Heart right ventricle (tissue), 16 donors: ENCODE results near the gene CCDC160. TPM values are rescaled to one million over a fixed set of nuclear protein-coding genes. Genes with fewer than 3 reads are reported as not detected.
"Not testable (repeated sequence)": the region's sequence is repeated elsewhere in the genome, so short reads cannot be mapped to it uniquely, and the experiment has no call there.

Experiments used
- ATAC-seq, 8 donors: fragments of 200-7000 bp; cut with Tn5 transposase; one replicate each; pipeline ENCODE4 v1.9.1; 2020; ENCODE audit warnings: mild to moderate bottlenecking in 8 of 8, moderate library complexity in 8 of 8, moderate number of reproducible peaks in 1 of 8
- DNase-seq, 2 donors: peaks; one replicate each; pipeline ENCODE4 v3.0.0-alpha.2; 2020
- H3K27ac ChIP-seq, 10 donors: fragments of 200-600 bp; sonication (generic) in 2 of 10; one replicate each; pipeline versions ENCODE4 v1.5.0 to v1.8.0; 2020 to 2022; ENCODE audit warnings: mild to moderate bottlenecking in 3 of 10
- H3K27me3 ChIP-seq, 7 donors: fragments of 200-600 bp; one replicate each; pipeline ENCODE4 v1.8.0; 2021 to 2022; ENCODE audit warnings: mild to moderate bottlenecking in 2 of 7
- H3K36me3 ChIP-seq, 9 donors: fragments of 200-600 bp; sonication (generic) in 1 of 9; one replicate each; pipeline versions ENCODE4 v1.5.0 to v1.8.0; 2020 to 2022; ENCODE audit warnings: mild to moderate bottlenecking in 2 of 9
- H3K4me1 ChIP-seq, 9 donors: fragments of 200-600 bp; sonication (generic) in 1 of 9; one replicate each; pipeline versions ENCODE4 v1.5.0 to v1.8.0; 2020 to 2022; ENCODE audit warnings: mild to moderate bottlenecking in 4 of 9
- H3K4me3 ChIP-seq, 10 donors: fragments of 200-600 bp; sonication (generic) in 2 of 10; one replicate each; pipeline versions ENCODE4 v1.5.0 to v1.8.0; 2020 to 2022; ENCODE audit warnings: mild to moderate bottlenecking in 7 of 10, moderate library complexity in 2 of 10
- H3K9me3 ChIP-seq, 11 donors: fragments of 200-600 bp in 10 of 11; sonication (generic) in 2 of 11; one replicate each; pipeline versions ENCODE4 v1.5.0 to v1.8.0; 2013 to 2022; ENCODE audit warnings: mild to moderate bottlenecking in 2 of 11, control low read depth in 1 of 11, moderate library complexity in 1 of 11
- whole genome bisulfite sequencing, 2 donors: extraction: QIAGEN DNeasy Blood & Tissue Kit; methylation state at CpG; one replicate each; pipeline ENCODE4 v1.1.7; 2013; ENCODE audit warnings: inconsistent platforms in 1 of 2; 5-methylcytosine and 5-hydroxymethylcytosine counted together
- intact Hi-C, 10 donors: fragments of 100-400 bp; cut with DNase I; formaldehyde crosslinking; loops; one replicate each; pipeline versions ENCODE4 v1.11.1 to v1.14.2; 2022
- polyA plus RNA-seq, 2 donors: library from polyadenylated mRNA; stranded (reverse); fragments of 200-250 nt; gene quantifications; one replicate each; pipeline ENCODE4 v1.2.3, GENCODE V29; 2013
- total RNA-seq, 10 donors: library from RNA; stranded (reverse); fragmentation: NEBNext Ultra II Directional in 3 of 10; extraction: Animal tissue kit (Norgen Biotek cat#: 25700) in 3 of 10; gene quantifications; one replicate each; pipeline versions ENCODE4 v1.2.1 to v1.2.4, GENCODE V29; 2021 to 2023
- TF ChIP-seq, protein P1 (sequence below), 9 donors: fragments of 200-600 bp; sonication (generic) in 2 of 9; IDR thresholded peaks; one replicate each; pipeline versions ENCODE4 v1.5.0 to v1.8.0; 2021 to 2022; ENCODE audit warnings: antibody characterized with exemption in 9 of 9, mild to moderate bottlenecking in 5 of 9, moderate library complexity in 1 of 9
- donor health status: Arrhythmogenic right ventricular cardiomyopathy.
- donor health status: ischemic (EF 13 %, LVEDD 7.1; RV severe dilation, severe dysfunction).
- donor health status: healthy with polysubstance abuse.
- donor health status: DM: no; HTN: yes; CAD: no.
- donor health status: DM: no; HTN: no; CAD: no.
- donor health status: ischemic (EF 25% LVEDD 6.9; RV normal size, moderate dysfunction).
- donor health status: ischemic (EF 25% LVEDD 5.7; RV mildly dilated, moderate dysfunction).
- donor health status: healthy.
- donor health status: DM: yes; HTN: yes; CAD: no.
- donor health status: Ischemic cardiomyopathy.
- donor health status: ischemic (EF 35%, LVEDD 5.7; RV mildly dilated, moderate dysfunction).
- donor health status: nonischemic (EF 11% LVEDD 7.7; RV severe dilation, severe dysfunction).
- donor health status: DM: yes; HTN: yes; CAD: no.
- donor health status: PGD.
- donor health status: ischemic (EF 29% LVEDD 5.4; RV normal size, mild dysfunction).
- donor health status: nonischemic (EF 23%, LVEDD 6.1; RV moderate dilation, normal function).

The CCDC160 gene
- total and polyA plus RNA-seq, 12 donors: not detected

DNA sequence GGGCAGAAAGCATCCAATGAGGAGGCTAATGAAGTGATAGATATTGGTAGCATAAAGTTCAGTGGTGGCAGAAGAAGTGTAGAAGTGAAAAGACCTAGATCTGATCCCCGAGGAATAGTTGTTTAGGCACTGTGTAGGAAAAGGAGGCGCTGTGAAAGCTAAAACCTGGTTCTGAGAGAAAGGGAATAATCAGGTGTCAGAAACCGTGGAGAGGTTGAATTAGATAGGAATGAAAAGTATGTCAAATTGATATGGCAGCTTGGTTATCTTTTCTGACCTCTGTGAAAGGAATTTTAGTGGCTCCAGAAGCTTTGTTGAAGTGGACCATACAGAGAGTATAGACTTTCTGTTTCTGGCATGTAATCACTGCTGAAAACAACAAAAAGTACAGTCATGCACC, 30.8 kb upstream of the CCDC160 start:
- DNase-seq (no peak), ATAC-seq (no peak)
- WGBS, 2 donors: 28 to 49% methylated on average over 3 of the region's 3 CpGs
- H3K36me3 ChIP-seq: no peaks in the 10 kb centered on the region
- no peak overlapping the region for H3K27ac ChIP-seq
- no peaks in the 10 kb centered on the region for H3K4me1 ChIP-seq
- H3K9me3 ChIP-seq: peaks cover 0 to 7% (median 0%) of the 10 kb centered on the region in 11 donors
- intact Hi-C loops: no loop called here
- no peak overlapping the region for H3K4me3 ChIP-seq
- H3K27me3 ChIP-seq: peaks cover 0 to 8% (median 0%) of the 10 kb centered on the region in 7 donors
- TF ChIP-seq, protein P1, sequence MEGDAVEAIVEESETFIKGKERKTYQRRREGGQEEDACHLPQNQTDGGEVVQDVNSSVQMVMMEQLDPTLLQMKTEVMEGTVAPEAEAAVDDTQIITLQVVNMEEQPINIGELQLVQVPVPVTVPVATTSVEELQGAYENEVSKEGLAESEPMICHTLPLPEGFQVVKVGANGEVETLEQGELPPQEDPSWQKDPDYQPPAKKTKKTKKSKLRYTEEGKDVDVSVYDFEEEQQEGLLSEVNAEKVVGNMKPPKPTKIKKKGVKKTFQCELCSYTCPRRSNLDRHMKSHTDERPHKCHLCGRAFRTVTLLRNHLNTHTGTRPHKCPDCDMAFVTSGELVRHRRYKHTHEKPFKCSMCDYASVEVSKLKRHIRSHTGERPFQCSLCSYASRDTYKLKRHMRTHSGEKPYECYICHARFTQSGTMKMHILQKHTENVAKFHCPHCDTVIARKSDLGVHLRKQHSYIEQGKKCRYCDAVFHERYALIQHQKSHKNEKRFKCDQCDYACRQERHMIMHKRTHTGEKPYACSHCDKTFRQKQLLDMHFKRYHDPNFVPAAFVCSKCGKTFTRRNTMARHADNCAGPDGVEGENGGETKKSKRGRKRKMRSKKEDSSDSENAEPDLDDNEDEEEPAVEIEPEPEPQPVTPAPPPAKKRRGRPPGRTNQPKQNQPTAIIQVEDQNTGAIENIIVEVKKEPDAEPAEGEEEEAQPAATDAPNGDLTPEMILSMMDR (IDR thresholded peaks at IDR 0.05): no peak

DNA sequence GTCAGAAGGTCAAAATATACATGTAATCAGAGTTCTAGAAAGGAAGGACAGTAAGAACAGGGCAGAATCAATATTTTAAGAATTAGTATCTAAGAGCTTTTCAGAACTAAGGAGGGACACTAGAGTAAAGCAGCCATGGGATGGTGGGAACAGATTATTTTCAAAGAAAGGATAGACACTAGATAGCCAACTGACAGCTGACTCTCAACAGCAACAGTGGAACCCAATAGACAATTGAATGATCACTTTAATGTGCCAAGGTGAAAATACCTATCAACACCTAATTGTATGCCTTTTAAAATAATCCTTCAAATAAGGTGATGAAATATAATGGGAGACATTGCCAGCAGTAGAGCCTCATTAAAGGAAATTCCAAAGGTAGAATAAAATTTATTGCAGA, 26.5 kb upstream of the CCDC160 start:
- Histone ChIP-seq H3K4me1 (no peaks in the 10 kb centered on the region), H3K4me3 (no peak overlapping the region), H3K27ac (no peak overlapping the region), H3K36me3 (no peaks in the 10 kb centered on the region), H3K27me3 (peaks cover 0 to 7% (median 0%) of the 10 kb centered on the region in 7 donors), H3K9me3 (peaks cover 0 to 7% (median 0%) of the 10 kb centered on the region in 11 donors)
- TF ChIP-seq, protein P1 (IDR thresholded peaks at IDR 0.05): no peak
- no peak for ATAC-seq
- no peak for DNase-seq
- intact Hi-C loops: no loop called here

DNA sequence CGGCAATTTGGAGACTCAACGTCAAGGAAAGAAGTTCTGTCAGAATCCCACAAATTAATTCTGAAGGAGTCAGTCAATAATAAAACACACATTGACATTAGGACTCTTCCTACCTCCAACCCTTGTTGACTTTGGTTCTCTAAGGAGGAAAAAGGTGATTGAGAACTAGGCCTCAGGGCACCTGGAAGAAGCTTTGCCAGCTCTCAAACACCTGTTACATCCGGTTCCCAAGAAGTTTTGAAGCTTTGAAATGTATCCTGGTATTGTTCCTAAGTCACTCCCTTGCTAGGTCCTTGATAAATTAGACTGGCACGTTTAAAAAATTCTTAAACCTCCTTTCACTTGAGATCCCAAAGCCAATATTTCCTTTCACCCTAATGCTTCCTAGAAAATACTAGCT, 1.7 kb upstream of the CCDC160 start:
- intact Hi-C loops: no loop called here
- Histone ChIP-seq H3K4me1 (no peaks in the 10 kb centered on the region), H3K4me3 (no peak overlapping the region), H3K27me3 (peaks cover 0 to 48% (median 0%) of the 10 kb centered on the region in 7 donors), H3K27ac (no peak overlapping the region), H3K36me3 (no peaks in the 10 kb centered on the region), H3K9me3 (no peaks in the 10 kb centered on the region)
- WGBS, 2 donors: 81 to 83% methylated on average over 4 of the region's 4 CpGs
- DNase-seq (no peak), ATAC-seq (no peak)
- TF ChIP-seq, protein P1 (IDR thresholded peaks at IDR 0.05): no peak

DNA sequence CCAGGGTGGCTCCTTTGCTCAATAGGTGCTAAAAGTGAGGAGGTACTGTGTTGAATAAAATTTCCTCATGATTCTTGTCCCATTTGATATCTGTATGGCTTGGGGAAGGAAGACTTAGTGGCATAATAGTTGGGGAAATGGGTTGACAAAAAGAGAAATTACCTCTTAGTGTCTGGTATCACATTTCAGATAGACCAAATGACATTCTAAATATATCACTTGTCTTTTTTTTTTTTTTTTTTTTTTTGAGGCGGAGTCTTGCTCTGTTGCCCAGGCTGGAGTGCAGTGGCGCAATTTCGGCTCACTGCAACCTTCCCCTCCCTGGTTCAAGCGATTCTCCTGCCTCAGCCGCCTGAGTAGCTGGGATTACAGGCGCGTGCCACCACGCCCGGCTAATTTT, 1.2 kb downstream of the CCDC160 start:
- H3K27me3 ChIP-seq: peaks cover 0 to 76% (median 0%) of the 10 kb centered on the region in 7 donors
- DNase-seq, H3K36me3 ChIP-seq, ATAC-seq, H3K4me3 ChIP-seq, intact Hi-C loops, H3K9me3 ChIP-seq, H3K27ac ChIP-seq, H3K4me1 ChIP-seq: not testable (repeated sequence)
- WGBS, 2 donors: 92 to 94% methylated on average over 8 to 9 of the region's 9 CpGs

DNA sequence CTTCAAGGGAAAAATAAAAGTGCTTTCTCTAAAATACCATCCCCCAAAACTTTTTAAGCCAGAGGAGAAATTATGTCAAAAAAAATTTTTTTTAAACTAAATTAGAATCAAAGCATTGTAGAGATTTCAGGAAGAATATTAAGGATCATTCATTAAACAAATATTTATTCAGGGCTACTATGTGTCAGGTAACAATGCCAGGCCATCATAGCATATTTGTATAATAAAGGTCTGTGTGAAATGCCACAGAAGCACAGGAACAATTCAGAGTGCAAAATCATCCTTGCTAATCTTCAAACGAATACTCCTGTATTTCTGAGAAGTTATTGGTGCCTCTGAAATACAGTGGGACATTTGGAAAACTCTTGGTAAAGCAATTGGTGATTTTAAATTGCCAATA, 2.0 kb downstream of the CCDC160 start:
- ATAC-seq: no peak
- H3K9me3 ChIP-seq: no peaks in the 10 kb centered on the region
- H3K4me3 ChIP-seq: no peak overlapping the region
- H3K4me1 ChIP-seq: no peaks in the 10 kb centered on the region
- H3K27me3 ChIP-seq: peaks cover 0 to 83% (median 0%) of the 10 kb centered on the region in 7 donors
- 66 to 74% methylated on average over 1 of the region's 1 CpG for WGBS, 2 donors
- H3K27ac ChIP-seq: no peak overlapping the region
- TF ChIP-seq, protein P1 (IDR thresholded peaks at IDR 0.05): no peak
- no peak for DNase-seq
- no peaks in the 10 kb centered on the region for H3K36me3 ChIP-seq
- intact Hi-C loops: no loop called here
